C4-2B (cell line): ENCODE results near the gene PODXL.

Source experiments
- ZFX ChIP-seq: fragments of 450-650 bp; IDR thresholded peaks from 2 replicates; pipeline ENCODE4 v1.6.1; 2017
- TF ChIP-seq, protein P1 (sequence below): fragments of 450-650 bp; conservative IDR thresholded peaks from 2 replicates; pipeline ENCODE4 v1.5.1; 2017; ENCODE audit warnings: mild to moderate bottlenecking

- TF ChIP-seq, protein P1, sequence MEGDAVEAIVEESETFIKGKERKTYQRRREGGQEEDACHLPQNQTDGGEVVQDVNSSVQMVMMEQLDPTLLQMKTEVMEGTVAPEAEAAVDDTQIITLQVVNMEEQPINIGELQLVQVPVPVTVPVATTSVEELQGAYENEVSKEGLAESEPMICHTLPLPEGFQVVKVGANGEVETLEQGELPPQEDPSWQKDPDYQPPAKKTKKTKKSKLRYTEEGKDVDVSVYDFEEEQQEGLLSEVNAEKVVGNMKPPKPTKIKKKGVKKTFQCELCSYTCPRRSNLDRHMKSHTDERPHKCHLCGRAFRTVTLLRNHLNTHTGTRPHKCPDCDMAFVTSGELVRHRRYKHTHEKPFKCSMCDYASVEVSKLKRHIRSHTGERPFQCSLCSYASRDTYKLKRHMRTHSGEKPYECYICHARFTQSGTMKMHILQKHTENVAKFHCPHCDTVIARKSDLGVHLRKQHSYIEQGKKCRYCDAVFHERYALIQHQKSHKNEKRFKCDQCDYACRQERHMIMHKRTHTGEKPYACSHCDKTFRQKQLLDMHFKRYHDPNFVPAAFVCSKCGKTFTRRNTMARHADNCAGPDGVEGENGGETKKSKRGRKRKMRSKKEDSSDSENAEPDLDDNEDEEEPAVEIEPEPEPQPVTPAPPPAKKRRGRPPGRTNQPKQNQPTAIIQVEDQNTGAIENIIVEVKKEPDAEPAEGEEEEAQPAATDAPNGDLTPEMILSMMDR, result no peak
- no peak for TF ChIP-seq ZFX
These were observed 3.6 kb upstream of the PODXL start for GRCh38 chr7:131560061-131560460.
